Naive thymus-derived CD4-positive, alpha-beta T cell (primary cell): Measurements from ENCODE around the gene C13orf46. TPM values are rescaled to one million over a fixed set of nuclear protein-coding genes. Genes with fewer than 3 reads are reported as not detected.
"Not testable (repeated sequence)": the region's sequence is repeated elsewhere in the genome, so short reads cannot be mapped to it uniquely, and the experiment has no call there.

ENCODE experiments used
- ATAC-seq: fragments of 150-1000 bp; cut with Tn5 transposase; 2 replicates; pipeline ENCODE4 v1.10.0; 2021; ENCODE audit warnings: mild to moderate bottlenecking, moderate library complexity
- CTCF ChIA-PET: fragments of 350-600 bp; sonication (Branson Sonifier 250); formaldehyde crosslinking; loops from one replicate; lab custom pipeline; 2021; ENCODE audit warnings: antibody characterized with exemption; lab: Charles Lee
- POLR2A ChIA-PET: fragments of 350-600 bp; sonication (Branson Sonifier 250); formaldehyde crosslinking; loops from one replicate; lab custom pipeline; 2021; ENCODE audit warnings: antibody characterized with exemption, inconsistent platforms; lab: Charles Lee
- DNase-seq, 9 donors: peaks; one replicate each; pipeline versions ENCODE4 v3.0.0 to v3.0.0-alpha.2; 2020 to 2022; ENCODE audit warnings: mixed read lengths in 1 of 9
- H3K27ac ChIP-seq: one replicate; pipeline ENCODE4 v1.7.0; 2013; ENCODE audit warnings: mild to moderate bottlenecking, low read depth, low read length, moderate library complexity
- H3K27me3 ChIP-seq, 2 donors: one replicate each; pipeline ENCODE4 v1.7.0; 2013; ENCODE audit warnings: low read length in 2 of 2, mild to moderate bottlenecking in 2 of 2, moderate library complexity in 2 of 2; ENCODE audit not compliant: control insufficient read depth in 2 of 2, insufficient read depth in 2 of 2
- H3K36me3 ChIP-seq, 3 experiments: 1 replicate in 2 of 3; 2 replicates in 1 of 3; pipeline ENCODE4 v1.7.0; 2013; ENCODE audit warnings: low read length in 3 of 3, mild to moderate bottlenecking in 3 of 3, moderate library complexity in 1 of 3; ENCODE audit not compliant: insufficient read depth in 3 of 3, control insufficient read depth in 2 of 3
- H3K4me1 ChIP-seq, 2 donors: one replicate each; pipeline ENCODE4 v1.7.0; 2013; ENCODE audit warnings: low read length in 2 of 2, mild to moderate bottlenecking in 2 of 2, moderate library complexity in 1 of 2; ENCODE audit not compliant: control insufficient read depth in 2 of 2, insufficient read depth in 2 of 2
- H3K4me3 ChIP-seq: 2 replicates; pipeline ENCODE4 v1.7.0; 2013; ENCODE audit warnings: mild to moderate bottlenecking, low read length
- H3K9me3 ChIP-seq, 3 experiments: 1 replicate in 2 of 3; 2 replicates in 1 of 3; pipeline ENCODE4 v1.7.0; 2013; ENCODE audit warnings: low read length in 3 of 3; ENCODE audit not compliant: control insufficient read depth in 2 of 3
- H3K27ac Mint-ChIP-seq, 9 donors: one replicate each; pipeline ENCODE4 v1.8.0; 2020 to 2022; ENCODE audit warnings: mixed read lengths in 9 of 9, mild to moderate bottlenecking in 8 of 9, moderate library complexity in 5 of 9, inconsistent platforms in 2 of 9
- H3K27me3 Mint-ChIP-seq, 5 donors: one replicate each; pipeline ENCODE4 v1.8.0; 2021 to 2022; ENCODE audit warnings: mixed read lengths in 5 of 5, mild to moderate bottlenecking in 1 of 5
- H3K36me3 Mint-ChIP-seq, 5 donors: one replicate each; pipeline ENCODE4 v1.8.0; 2020 to 2022; ENCODE audit warnings: mixed read lengths in 5 of 5, mild to moderate bottlenecking in 3 of 5, inconsistent platforms in 1 of 5
- H3K4me1 Mint-ChIP-seq, 7 donors: one replicate each; pipeline ENCODE4 v1.8.0; 2020 to 2022; ENCODE audit warnings: mixed read lengths in 7 of 7, mild to moderate bottlenecking in 3 of 7, inconsistent platforms in 1 of 7
- H3K4me3 Mint-ChIP-seq, 10 donors: one replicate each; pipeline ENCODE4 v1.8.0; 2020 to 2022; ENCODE audit warnings: mild to moderate bottlenecking in 10 of 10, mixed read lengths in 10 of 10, moderate library complexity in 6 of 10, inconsistent platforms in 2 of 10
- H3K9me3 Mint-ChIP-seq, 11 donors: one replicate each; pipeline ENCODE4 v1.8.0; 2020 to 2022; ENCODE audit warnings: mixed read lengths in 11 of 11, mild to moderate bottlenecking in 4 of 11, inconsistent platforms in 1 of 11, moderate library complexity in 1 of 11
- intact Hi-C, 2 donors: fragments of 100-400 bp; cut with micrococcal nuclease; formaldehyde crosslinking; loops; one replicate each; pipeline ENCODE4 v1.15.1; 2023
- polyA plus RNA-seq, 2 donors: library from polyadenylated mRNA; unstranded; fragments of 300-500 nt; fragmentation: Illumina TruSeq; gene quantifications; one replicate each; pipeline ENCODE4 v1.2.3, GENCODE V29; 2021
- total RNA-seq, 6 experiments: library from RNA in 5 of 6; stranded (reverse) in 5 of 6; gene quantifications; 1 replicate in 5 of 6; 2 replicates in 1 of 6; pipeline ENCODE4 v1.2.3 and lab custom pipeline; 2021 to 2026

Gene C13orf46
- total and polyA plus RNA-seq, 7 experiments from 2014 or later = 1.3 to 27.0 (median 16.9) TPM

DNA sequence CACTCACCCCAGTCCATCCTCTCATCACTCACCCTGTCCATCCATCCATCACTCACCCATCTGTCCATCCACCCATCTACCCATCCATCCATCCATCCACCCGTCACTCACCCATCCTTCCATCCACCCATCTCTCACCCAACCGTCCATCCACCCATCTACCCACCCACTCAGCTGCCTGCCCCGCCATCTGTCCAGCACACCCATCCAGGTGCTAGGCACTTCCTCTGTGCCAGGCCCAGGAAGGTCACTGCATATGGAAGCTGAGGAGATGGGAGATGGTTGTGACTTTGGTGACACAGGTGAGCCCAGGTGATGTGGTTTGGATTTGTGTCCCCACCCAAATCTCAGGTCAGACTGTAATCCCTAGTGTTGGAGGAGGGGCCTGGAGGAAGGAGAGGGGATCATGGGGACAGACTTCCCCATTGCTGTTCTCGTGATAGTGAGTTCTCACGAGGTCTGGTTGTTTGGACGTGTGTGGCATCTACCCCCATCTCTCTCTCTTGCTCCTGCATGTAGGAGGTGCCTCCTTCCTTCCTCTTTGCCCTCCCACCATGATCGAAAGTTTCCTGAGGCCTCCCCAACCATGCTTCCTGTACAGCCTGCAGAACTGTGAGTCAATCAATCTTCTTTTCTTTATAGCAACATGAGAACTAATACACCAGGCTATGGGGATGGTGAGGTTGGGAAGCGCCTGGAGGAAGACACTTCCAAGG lies 15.9 kb upstream of the C13orf46 start:
- CTCF ChIA-PET = no interaction called here
- H3K4me1 Mint-ChIP-seq = peaks cover 0 to 21% (median 5%) of the 10 kb centered on the region in 7 donors
- no peak for DNase-seq

DNA sequence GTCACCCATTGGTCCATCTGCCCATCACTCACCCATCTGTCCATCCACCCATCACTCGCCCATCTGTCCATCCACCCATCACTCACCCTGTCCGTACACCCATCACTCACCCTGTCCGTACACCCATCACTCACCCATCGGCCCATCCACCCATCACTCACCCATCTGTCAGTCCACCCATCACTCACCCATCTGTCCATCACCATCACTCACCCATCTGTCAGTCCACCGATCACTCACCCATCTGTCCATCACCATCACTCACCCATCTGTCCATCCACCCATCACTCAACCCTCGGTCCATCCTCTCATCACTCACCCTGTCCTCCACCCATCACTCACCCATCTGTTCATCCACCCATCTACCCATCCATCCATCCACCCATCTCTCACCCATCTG lies 15.0 kb upstream of the C13orf46 start:
- H3K27me3 Mint-ChIP-seq, CTCF ChIA-PET, H3K9me3 ChIP-seq, H3K27ac ChIP-seq, H3K4me1 ChIP-seq, H3K4me3 ChIP-seq, DNase-seq, ATAC-seq, POLR2A ChIA-PET, H3K27me3 ChIP-seq, intact Hi-C loops: not testable (repeated sequence)
- Mint-ChIP-seq H3K4me1 (peaks cover 0 to 16% (median 5%) of the 10 kb centered on the region in 7 donors), H3K27ac (peak overlapping the region; percentile 14 to 85 (median 49)), H3K9me3 (peaks cover 0 to 21% (median 0%) of the 10 kb centered on the region in 11 donors), H3K36me3 (peaks cover 17 to 48% (median 19%) of the 10 kb centered on the region in 5 donors), H3K4me3 (peak overlapping the region in 1 of 10 donors; percentile 23)
- H3K36me3 ChIP-seq = peaks cover 31 to 47% (median 32%) of the 10 kb centered on the region in 3 experiments

More for the DNA sequence above, 15.9 kb upstream of the C13orf46 start:
- peaks cover 17 to 46% (median 25%) of the 10 kb centered on the region in 5 donors for H3K36me3 Mint-ChIP-seq
- peak overlapping the region in 1 of 10 donors; percentile 21 for H3K4me3 Mint-ChIP-seq
- Histone ChIP-seq H3K4me1 (no peaks in the 10 kb centered on the region), H3K4me3 (no peak overlapping the region), H3K36me3 (peaks cover 31 to 56% (median 32%) of the 10 kb centered on the region in 3 experiments), H3K27me3 (no peaks in the 10 kb centered on the region), H3K27ac (no peak overlapping the region), H3K9me3 (no peaks in the 10 kb centered on the region)
- peak overlapping the region; percentile 43 to 85 (median 71) for H3K27ac Mint-ChIP-seq
- peaks cover 0 to 18% (median 0%) of the 10 kb centered on the region in 11 donors for H3K9me3 Mint-ChIP-seq
- intact Hi-C loops = loop anchor here in 1 of 2 donors (10.0 kb wide), 1 partner anchor 175 kb away; no protein-coding TSS in a partner anchor
- ATAC-seq = no peak
- no peaks in the 10 kb centered on the region for H3K27me3 Mint-ChIP-seq
- POLR2A ChIA-PET = no interaction called here

DNA sequence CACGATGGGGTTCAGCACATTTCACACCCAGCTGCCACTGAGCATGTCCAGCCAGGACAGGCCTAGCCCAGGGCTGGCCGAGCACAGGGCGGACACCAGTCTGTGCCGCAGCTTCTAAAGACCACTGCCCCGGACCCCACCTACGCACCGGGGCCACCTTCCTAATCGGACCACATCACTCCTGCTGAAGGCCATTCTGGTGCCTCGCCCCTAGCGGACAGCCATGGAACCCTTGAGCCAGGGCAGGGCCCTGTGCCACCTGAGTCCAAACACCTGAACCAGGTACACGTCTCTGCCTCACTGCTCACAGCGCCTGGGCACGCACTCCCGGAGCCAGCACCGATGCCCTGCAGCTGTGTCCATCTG lies 8.4 kb upstream of the C13orf46 start:
- Mint-ChIP-seq H3K4me3 (peak overlapping the region in 1 of 10 donors; percentile 45), H3K27ac (peak overlapping the region in 1 of 9 donors; percentile 47), H3K4me1 (peaks cover 0 to 8% (median 3%) of the 10 kb centered on the region in 7 donors), H3K27me3 (peaks cover 0 to 2% (median 0%) of the 10 kb centered on the region in 5 donors), H3K9me3 (peaks cover 0 to 24% (median 0%) of the 10 kb centered on the region in 11 donors), H3K36me3 (peaks cover 15 to 53% (median 37%) of the 10 kb centered on the region in 5 donors)
- no peak overlapping the region for H3K27ac ChIP-seq
- H3K27me3 ChIP-seq = no peaks in the 10 kb centered on the region
- peaks cover 22 to 55% (median 29%) of the 10 kb centered on the region in 3 experiments for H3K36me3 ChIP-seq
- H3K9me3 ChIP-seq = no peaks in the 10 kb centered on the region
- ATAC-seq (peak; percentile 21), DNase-seq (peak in 1 of 9 donors; percentile 3)
- POLR2A ChIA-PET = interaction anchor here (1.7 kb wide), 1 partner anchor 11 kb away, joined by 4 read pairs; no protein-coding TSS in a partner anchor
- CTCF ChIA-PET = no interaction called here
- no peaks in the 10 kb centered on the region for H3K4me1 ChIP-seq
- intact Hi-C loops = no loop called here
- no peak overlapping the region for H3K4me3 ChIP-seq

DNA sequence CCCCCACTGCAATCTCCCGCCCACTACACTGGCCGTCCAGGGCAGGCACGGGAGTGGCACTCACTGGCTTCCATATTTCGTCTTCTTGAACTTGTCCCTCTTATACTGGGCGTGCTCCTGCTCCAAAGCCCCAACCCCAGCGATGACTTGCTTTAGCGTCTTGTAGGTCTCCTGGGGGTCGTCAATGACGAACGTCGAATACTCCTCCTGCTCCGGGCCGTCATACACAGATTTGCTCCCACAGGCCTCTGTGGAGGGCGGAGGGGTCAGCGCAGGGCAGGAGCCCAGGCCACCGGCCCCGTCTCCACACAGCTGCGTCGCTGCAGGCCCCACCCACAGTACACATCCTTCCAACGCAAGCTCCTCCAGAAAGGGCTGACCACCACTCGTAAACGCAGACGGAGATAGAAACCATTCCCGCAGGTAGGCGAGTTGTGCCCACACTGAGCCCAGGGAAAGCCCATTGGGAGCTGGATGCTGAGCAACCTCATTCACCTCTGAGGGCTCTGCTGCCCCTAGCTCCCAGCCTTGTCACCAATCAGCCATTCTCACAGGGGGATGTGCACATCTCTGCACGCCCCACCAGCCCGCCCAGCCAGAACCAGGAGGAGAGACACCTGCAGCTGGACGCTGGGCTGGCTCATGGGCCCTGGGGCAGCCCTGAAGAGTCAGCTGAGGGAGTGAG lies 7.9 kb upstream of the C13orf46 start:
- Histone ChIP-seq H3K4me1 (no peaks in the 10 kb centered on the region), H3K27ac (no peak overlapping the region), H3K9me3 (no peaks in the 10 kb centered on the region), H3K4me3 (no peak overlapping the region), H3K27me3 (no peaks in the 10 kb centered on the region), H3K36me3 (peaks cover 28 to 61% (median 33%) of the 10 kb centered on the region in 3 experiments)
- H3K9me3 Mint-ChIP-seq = peaks cover 0 to 26% (median 0%) of the 10 kb centered on the region in 11 donors
- H3K27ac Mint-ChIP-seq = peak overlapping the region in 5 of 9 donors; percentile 20 to 82 (median 44)
- peaks cover 0 to 2% (median 0%) of the 10 kb centered on the region in 5 donors for H3K27me3 Mint-ChIP-seq
- H3K36me3 Mint-ChIP-seq = peaks cover 15 to 55% (median 37%) of the 10 kb centered on the region in 5 donors
- DNase-seq (peak in 1 of 9 donors; percentile 6), ATAC-seq (no peak)
- peak overlapping the region in 4 of 10 donors; percentile 13 to 45 (median 24) for H3K4me3 Mint-ChIP-seq
- CTCF ChIA-PET = no interaction called here
- intact Hi-C loops = no loop called here
- POLR2A ChIA-PET = interaction anchor here (1.7 kb wide), 1 partner anchor 12 kb away, joined by 4 read pairs; no protein-coding TSS in a partner anchor
- peaks cover 0 to 8% (median 3%) of the 10 kb centered on the region in 7 donors for H3K4me1 Mint-ChIP-seq

DNA sequence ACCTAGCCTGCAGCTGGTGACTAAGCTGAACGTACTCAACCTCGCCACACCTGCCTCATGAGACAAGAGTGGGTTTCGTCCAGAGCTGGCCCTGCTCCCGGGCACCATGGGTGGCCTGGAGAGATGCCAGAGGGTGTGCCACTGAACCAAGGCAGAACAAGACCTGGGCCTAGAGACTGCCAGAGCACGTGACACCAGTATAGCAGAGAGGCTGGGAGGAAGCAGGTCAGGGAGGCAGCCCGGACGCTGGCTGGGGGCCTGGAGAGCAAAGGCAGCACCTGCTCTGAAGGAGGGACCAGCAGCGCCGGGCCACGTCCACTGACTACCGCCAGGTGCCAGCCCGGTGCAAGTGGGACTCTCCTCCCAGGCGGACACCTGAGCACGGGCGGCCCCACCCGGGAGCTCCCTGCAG lies 7.3 kb upstream of the C13orf46 start:
- Histone ChIP-seq H3K4me3 (no peak overlapping the region), H3K36me3 (peaks cover 28 to 66% (median 38%) of the 10 kb centered on the region in 3 experiments), H3K27ac (no peak overlapping the region), H3K27me3 (no peaks in the 10 kb centered on the region), H3K9me3 (no peaks in the 10 kb centered on the region), H3K4me1 (no peaks in the 10 kb centered on the region)
- peaks cover 0 to 8% (median 3%) of the 10 kb centered on the region in 7 donors for H3K4me1 Mint-ChIP-seq
- peak; percentile 3 for ATAC-seq
- DNase-seq = peak in 1 of 9 donors; percentile 5
- intact Hi-C loops = no loop called here
- H3K27ac Mint-ChIP-seq = peak overlapping the region in 4 of 9 donors; percentile 36 to 92 (median 76)
- POLR2A ChIA-PET = no interaction called here
- H3K4me3 Mint-ChIP-seq = peak overlapping the region in 3 of 10 donors; percentile 29 to 45 (median 44)
- peaks cover 0 to 30% (median 0%) of the 10 kb centered on the region in 11 donors for H3K9me3 Mint-ChIP-seq
- H3K36me3 Mint-ChIP-seq = peaks cover 15 to 55% (median 37%) of the 10 kb centered on the region in 5 donors
- H3K27me3 Mint-ChIP-seq = peaks cover 0 to 2% (median 0%) of the 10 kb centered on the region in 5 donors
- CTCF ChIA-PET = no interaction called here

DNA sequence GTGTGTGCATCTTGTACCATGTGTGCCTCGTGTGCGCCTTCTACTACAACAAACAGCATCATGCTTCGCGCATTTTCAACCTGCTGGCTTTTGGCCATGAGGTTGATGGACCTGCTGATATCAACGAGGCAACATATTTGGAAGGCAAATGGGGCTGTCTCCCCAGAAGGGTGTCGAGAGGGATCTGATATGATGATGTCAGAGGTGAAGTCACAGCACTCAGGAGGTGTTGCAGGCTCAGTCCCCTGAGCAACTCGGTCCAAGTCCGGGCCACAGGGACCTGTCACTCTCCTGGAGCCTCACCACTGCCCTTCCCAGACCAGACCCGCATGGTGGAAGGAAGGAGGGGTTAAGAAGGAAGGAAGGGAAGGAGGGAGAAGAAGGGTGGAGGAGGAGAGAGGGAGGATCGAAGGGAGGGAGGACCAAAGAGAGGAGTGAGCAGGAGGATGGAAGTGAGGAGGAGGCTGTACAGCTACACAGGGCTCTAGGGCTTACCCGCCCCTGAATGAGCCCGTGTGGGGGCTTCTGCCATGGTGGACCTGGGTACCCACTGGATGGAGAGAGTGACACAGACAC lies 6.7 kb upstream of the C13orf46 start:
- peaks cover 0 to 8% (median 3%) of the 10 kb centered on the region in 7 donors for H3K4me1 Mint-ChIP-seq
- peak overlapping the region in 5 of 10 donors; percentile 12 to 78 (median 54) for H3K4me3 Mint-ChIP-seq
- H3K27ac ChIP-seq = no peak overlapping the region
- peaks cover 28 to 70% (median 38%) of the 10 kb centered on the region in 3 experiments for H3K36me3 ChIP-seq
- ChIA-PET POLR2A (no interaction called here), CTCF (no interaction called here)
- intact Hi-C loops = no loop called here
- H3K4me1 ChIP-seq = no peaks in the 10 kb centered on the region
- H3K9me3 Mint-ChIP-seq = peaks cover 0 to 32% (median 0%) of the 10 kb centered on the region in 11 donors
- H3K27me3 Mint-ChIP-seq = peaks cover 0 to 2% (median 0%) of the 10 kb centered on the region in 5 donors
- H3K9me3 ChIP-seq = no peaks in the 10 kb centered on the region
- H3K27ac Mint-ChIP-seq = peak overlapping the region in 8 of 9 donors; percentile 16 to 93 (median 48)
- no peak overlapping the region for H3K4me3 ChIP-seq
- no peaks in the 10 kb centered on the region for H3K27me3 ChIP-seq
- peaks cover 15 to 55% (median 41%) of the 10 kb centered on the region in 5 donors for H3K36me3 Mint-ChIP-seq
- ATAC-seq = no peak
- DNase-seq = no peak
